Activated CD4-positive, alpha-beta T cell treated with anti-CD3 and anti-CD28 coated beads, Interleukin-2, amount 10 ng/mL, durations not matched to agents 24 days and 14 days (primary cell): Measurements from ENCODE around the gene BCL2L12. TPM values are rescaled to one million over a fixed set of nuclear protein-coding genes. Genes with fewer than 3 reads are reported as not detected.
A peak's percentile ranks its signal among the peaks of the same experiment; 100 is the strongest.

Source experiments
- DNase-seq: peaks from one replicate; pipeline ENCODE4 v3.0.0; 2022
- H3K27ac Mint-ChIP-seq: one replicate; pipeline ENCODE4 v1.8.0; 2022; ENCODE audit warnings: mild to moderate bottlenecking, mixed read lengths
- H3K27me3 Mint-ChIP-seq: one replicate; pipeline ENCODE4 v1.8.0; 2022; ENCODE audit warnings: mixed read lengths
- H3K36me3 Mint-ChIP-seq: one replicate; pipeline ENCODE4 v1.8.0; 2022; ENCODE audit warnings: low read depth, mild to moderate bottlenecking, mixed read lengths
- H3K4me1 Mint-ChIP-seq: one replicate; pipeline ENCODE4 v1.8.0; 2021; ENCODE audit warnings: mixed read lengths
- H3K4me3 Mint-ChIP-seq: one replicate; pipeline ENCODE4 v1.8.0; 2022; ENCODE audit warnings: mild to moderate bottlenecking, moderate library complexity, mixed read lengths
- H3K9me3 Mint-ChIP-seq: one replicate; pipeline ENCODE4 v1.8.0; 2021; ENCODE audit warnings: mixed read lengths
- intact Hi-C: fragments of 100-400 bp; cut with micrococcal nuclease; formaldehyde crosslinking; loops from one replicate; pipeline ENCODE4 v1.15.1; 2023
- total RNA-seq: library from RNA; stranded (reverse); gene quantifications from 2 replicates; pipeline ENCODE4 v1.2.3, GENCODE V29; 2022

Gene BCL2L12
- total RNA-seq, 1 donor from 2014 or later = 72.0 TPM

- intact Hi-C loops = no loop called here
- no peak for DNase-seq
Measured at GRCh38 chr19:49651820-49652550, 13.7 kb upstream of the BCL2L12 start.

DNA sequence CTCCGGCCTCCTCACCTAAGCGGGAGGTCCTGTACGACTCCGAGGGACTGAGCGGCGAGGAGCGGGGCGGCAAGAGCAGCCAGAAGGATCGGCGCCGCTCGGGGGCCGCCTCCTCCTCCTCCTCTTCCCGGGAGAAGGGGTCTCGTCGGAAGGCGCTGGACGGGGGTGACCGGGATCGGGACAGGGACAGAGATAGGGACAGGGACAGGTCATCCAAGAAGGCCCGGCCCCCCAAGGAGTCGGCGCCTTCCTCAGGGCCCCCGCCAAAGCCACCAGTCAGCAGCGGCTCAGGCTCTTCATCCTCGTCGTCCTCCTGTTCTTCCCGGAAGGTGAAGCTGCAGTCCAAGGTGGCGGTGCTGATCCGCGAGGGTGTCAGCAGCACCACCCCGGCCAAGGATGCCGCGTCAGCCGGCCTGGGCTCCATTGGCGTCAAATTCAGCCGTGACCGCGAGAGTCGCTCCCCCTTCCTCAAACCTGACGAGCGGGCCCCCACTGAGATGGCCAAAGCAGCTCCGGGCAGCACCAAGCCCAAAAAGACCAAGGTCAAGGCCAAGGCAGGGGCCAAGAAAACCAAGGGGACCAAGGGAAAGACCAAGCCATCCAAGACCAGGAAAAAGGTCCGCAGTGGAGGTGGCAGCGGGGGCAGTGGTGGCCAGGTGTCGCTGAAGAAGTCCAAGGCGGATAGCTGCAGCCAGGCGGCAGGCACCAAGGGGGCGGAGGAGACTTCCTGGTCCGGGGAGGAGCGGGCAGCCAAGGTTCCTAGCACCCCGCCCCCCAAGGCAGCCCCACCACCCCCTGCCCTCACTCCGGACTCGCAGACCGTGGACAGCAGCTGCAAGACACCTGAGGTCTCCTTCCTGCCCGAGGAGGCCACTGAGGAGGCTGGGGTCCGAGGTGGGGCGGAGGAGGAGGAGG is 12.9 kb upstream of the BCL2L12 start:
- no peaks in the 10 kb centered on the region for H3K9me3 Mint-ChIP-seq

More at GRCh38 chr19:49651820-49652550, 13.7 kb upstream of the BCL2L12 start:
- Mint-ChIP-seq H3K9me3 (no peaks in the 10 kb centered on the region), H3K4me3 (no peak overlapping the region), H3K36me3 (peaks cover 44% of the 10 kb centered on the region), H3K27me3 (no peaks in the 10 kb centered on the region), H3K4me1 (no peaks in the 10 kb centered on the region), H3K27ac (no peak overlapping the region)

DNA sequence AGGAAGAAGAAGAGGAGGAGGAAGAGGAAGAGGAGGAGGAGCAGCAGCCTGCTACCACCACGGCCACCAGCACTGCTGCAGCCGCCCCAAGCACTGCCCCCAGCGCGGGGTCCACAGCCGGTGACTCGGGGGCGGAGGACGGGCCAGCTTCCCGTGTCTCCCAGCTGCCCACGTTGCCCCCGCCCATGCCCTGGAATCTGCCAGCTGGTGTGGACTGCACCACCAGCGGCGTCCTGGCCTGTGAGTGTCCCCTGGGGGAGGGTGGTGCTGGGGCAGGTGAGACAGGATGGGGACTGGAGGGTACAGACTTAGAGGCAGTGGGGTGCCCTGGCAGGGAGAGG is 12.3 kb upstream of the BCL2L12 start:
- Mint-ChIP-seq H3K27me3 (no peaks in the 10 kb centered on the region), H3K4me1 (peaks cover 1% of the 10 kb centered on the region), H3K9me3 (no peaks in the 10 kb centered on the region), H3K27ac (no peak overlapping the region), H3K36me3 (peaks cover 45% of the 10 kb centered on the region), H3K4me3 (no peak overlapping the region)
- intact Hi-C loops = no loop called here
- DNase-seq = no peak

More for the DNA sequence above, 12.9 kb upstream of the BCL2L12 start:
- Mint-ChIP-seq H3K27ac (no peak overlapping the region), H3K36me3 (peaks cover 46% of the 10 kb centered on the region), H3K27me3 (no peaks in the 10 kb centered on the region), H3K4me3 (no peak overlapping the region), H3K4me1 (peaks cover 1% of the 10 kb centered on the region)
- intact Hi-C loops = no loop called here
- DNase-seq = no peak

GRCh38 chr19:49654581-49654980 is 11.2 kb upstream of the BCL2L12 start:
- Mint-ChIP-seq H3K36me3 (peaks cover 47% of the 10 kb centered on the region), H3K4me3 (no peak overlapping the region), H3K27ac (no peak overlapping the region), H3K4me1 (peaks cover 1% of the 10 kb centered on the region), H3K27me3 (no peaks in the 10 kb centered on the region), H3K9me3 (no peaks in the 10 kb centered on the region)
- intact Hi-C loops = no loop called here
- DNase-seq = no peak

DNA sequence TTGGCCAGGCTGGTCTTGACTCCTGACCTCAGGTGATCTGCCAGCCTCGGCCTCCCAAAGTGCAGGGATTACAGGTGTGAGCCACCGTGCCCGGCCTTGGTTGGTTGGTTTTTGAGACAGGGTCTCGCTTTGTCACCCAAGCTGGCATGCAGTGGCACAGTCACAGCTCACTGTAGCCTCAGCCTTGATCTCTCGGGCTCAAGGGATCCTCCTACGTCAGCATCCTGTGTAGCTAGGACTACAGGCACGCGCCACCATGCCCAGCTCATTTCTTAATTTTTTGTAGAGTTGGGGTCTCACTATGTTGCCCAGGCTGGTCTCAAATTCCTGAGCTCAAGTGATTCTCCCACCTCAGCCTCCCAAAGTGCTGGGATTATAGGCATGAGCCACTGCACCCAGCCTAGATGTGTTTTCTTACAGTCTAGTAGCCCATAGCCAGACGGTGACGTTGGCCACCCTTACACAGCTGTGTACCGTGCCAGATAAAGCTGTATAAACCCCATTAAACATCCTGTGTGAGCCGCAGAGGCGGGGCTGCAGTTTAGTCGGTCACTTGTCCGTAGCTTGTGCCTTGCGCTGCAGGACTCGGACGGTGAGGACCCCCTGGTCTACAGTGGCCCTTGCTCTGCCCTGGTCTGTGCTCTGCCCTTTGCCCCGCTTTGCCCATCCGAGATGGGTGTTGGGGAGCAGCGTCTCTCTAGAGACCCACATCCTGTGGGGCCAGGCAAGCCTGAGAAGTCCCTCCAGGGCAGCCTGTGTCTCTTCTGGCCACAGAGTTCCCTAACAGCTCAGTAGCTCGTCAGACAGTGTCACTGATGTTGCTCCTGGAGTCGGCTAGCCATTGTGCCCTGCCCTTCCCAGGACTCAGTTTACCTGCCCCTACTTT is 9.9 kb upstream of the BCL2L12 start:
- Mint-ChIP-seq H3K9me3 (no peaks in the 10 kb centered on the region), H3K4me1 (peaks cover 5% of the 10 kb centered on the region), H3K27me3 (no peaks in the 10 kb centered on the region), H3K36me3 (peaks cover 55% of the 10 kb centered on the region), H3K4me3 (no peak overlapping the region), H3K27ac (no peak overlapping the region)
- no peak for DNase-seq
- intact Hi-C loops = no loop called here

DNA sequence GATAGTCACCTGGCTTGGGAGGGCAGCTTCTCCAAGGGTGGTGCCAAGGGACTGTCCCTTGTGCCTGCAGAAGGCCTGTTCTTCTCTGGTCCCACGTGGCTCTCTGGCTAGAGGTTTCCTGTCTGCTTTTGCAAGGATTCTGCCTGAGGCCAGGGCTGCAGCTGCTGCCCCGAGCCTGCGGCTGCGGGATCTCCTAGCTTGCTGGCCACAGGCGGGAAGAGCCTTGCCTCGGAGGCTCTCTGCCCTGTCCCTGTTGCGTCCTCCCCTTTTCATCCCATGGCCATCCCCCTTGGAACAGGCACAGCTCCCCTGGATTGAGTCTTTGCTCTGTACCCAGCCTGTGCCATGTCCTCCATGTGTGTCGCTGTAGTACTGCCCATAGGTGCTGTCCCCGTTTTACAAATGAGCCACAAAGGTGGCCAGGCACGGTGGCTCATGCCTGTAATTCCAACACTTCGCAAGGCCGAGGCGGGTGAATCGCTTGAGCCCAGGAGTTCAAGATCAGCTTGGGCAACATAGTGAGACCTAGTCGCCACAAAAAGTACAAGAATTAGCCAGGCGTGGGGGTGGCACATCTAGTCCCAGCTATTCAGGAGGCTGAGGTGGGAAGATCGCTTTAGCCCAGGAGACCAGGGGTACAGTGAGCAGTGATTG is 9.2 kb upstream of the BCL2L12 start:
- Mint-ChIP-seq H3K27ac (no peak overlapping the region), H3K4me1 (peaks cover 5% of the 10 kb centered on the region), H3K36me3 (peaks cover 53% of the 10 kb centered on the region), H3K9me3 (no peaks in the 10 kb centered on the region), H3K4me3 (no peak overlapping the region), H3K27me3 (no peaks in the 10 kb centered on the region)
- intact Hi-C loops = no loop called here
- DNase-seq = no peak

DNA sequence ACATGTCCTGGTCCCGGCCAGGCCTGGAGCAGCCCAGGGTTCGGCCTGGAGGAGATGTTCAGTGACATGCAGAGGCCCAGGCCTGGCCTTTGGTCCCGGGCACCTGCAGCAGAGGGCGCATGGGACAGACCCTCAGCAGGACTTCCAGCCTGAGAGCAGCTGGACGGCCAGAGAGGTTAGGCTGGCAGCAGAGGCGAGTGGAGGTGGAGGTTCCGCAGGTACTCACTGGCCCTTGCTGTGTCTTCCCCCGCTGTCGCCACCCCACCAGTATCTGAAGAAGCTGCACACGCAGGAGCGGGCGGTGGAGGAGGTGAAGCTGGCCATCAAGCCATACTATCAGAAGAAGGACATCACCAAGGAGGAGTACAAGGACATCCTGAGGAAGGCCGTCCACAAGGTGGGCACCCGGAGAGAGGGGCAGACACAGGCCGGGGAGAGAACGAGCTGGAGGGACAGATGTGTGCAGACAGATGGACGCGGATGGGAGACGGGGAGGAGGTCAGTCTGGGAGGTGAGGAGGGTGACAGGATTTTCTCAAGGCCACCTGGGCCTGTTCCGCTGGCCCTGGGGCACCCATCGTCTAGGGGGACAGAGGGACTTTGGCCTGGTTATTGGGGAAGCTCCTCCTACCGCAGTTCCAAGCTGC is 8.1 kb upstream of the BCL2L12 start:
- DNase-seq = no peak
- Mint-ChIP-seq H3K27ac (no peak overlapping the region), H3K27me3 (no peaks in the 10 kb centered on the region), H3K4me1 (peaks cover 5% of the 10 kb centered on the region), H3K4me3 (no peak overlapping the region), H3K9me3 (no peaks in the 10 kb centered on the region), H3K36me3 (peaks cover 56% of the 10 kb centered on the region)
- intact Hi-C loops = no loop called here

DNA sequence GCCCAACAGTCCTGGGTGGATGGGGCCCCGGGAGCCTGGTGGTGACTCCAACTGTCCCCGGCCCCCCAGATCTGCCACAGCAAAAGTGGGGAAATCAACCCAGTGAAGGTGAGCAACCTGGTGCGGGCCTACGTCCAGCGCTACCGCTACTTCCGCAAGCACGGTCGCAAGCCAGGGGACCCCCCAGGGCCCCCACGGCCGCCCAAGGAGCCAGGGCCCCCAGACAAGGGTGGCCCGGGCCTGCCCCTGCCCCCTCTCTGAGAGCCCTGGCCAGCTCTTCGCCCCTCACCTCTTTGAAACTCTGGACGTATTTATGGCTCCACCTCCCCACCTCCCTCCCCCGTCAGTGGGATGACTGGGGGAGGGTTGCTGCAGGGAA is 7.6 kb upstream of the BCL2L12 start:
- intact Hi-C loops = no loop called here
- DNase-seq = no peak
- no peak overlapping the region for H3K27ac Mint-ChIP-seq
- H3K27me3 Mint-ChIP-seq = no peaks in the 10 kb centered on the region
- peaks cover 56% of the 10 kb centered on the region for H3K36me3 Mint-ChIP-seq
- H3K4me1 Mint-ChIP-seq = peaks cover 9% of the 10 kb centered on the region
- H3K9me3 Mint-ChIP-seq = no peaks in the 10 kb centered on the region
- H3K4me3 Mint-ChIP-seq = no peak overlapping the region

DNA sequence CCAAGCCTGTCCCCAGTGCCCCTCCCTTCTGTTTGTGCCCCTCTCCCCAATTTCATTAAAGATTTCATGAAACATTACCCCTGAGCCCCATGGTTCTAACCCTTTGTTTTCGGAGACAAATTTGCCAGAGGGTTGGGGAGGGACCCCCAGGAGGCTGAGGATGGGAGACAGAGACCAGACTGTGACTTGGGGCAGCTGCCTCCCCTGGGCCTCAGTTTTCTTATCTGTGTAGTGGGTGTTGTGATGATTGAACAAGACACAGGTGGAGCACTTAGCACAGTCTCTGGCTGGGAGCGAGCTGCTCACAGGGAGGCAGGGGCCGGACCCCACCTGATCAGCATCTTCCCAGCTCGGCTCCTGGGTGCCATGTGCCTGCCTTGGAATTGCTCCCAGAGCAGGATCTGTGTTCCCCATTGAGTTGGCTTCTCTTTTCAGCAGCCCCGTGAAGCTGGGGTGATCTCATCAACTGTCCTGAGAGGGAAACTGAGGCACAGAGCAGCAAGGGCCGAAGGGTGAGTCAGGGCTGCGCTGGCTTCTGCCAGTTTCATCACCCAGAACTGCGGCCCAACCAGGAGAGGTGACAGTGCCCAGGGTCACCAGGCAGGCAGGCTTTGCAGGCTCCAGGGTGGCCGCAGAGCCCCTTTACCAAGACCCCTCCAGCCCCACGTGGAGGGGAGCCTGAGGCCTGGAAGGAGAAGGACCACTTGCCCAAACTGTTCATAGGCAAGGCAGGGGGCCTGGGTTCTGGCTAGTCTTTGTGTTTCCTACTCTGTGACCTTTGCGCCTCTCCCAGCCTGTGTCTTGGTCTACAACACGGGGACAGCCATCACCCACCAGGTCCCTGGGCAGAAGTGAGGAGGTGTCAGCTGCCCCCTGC is 6.9 kb upstream of the BCL2L12 start:
- Mint-ChIP-seq H3K4me1 (peaks cover 13% of the 10 kb centered on the region), H3K27me3 (no peaks in the 10 kb centered on the region), H3K27ac (no peak overlapping the region), H3K4me3 (no peak overlapping the region), H3K36me3 (peaks cover 55% of the 10 kb centered on the region), H3K9me3 (no peaks in the 10 kb centered on the region)
- no peak for DNase-seq
- intact Hi-C loops = no loop called here

- intact Hi-C loops = loop anchor here (10.0 kb wide), 1 partner anchor 1026 kb away; the partner anchor contains the start of gene DBP
- no peak overlapping the region for H3K27ac Mint-ChIP-seq
- H3K4me3 Mint-ChIP-seq = no peak overlapping the region
- peaks cover 24% of the 10 kb centered on the region for H3K4me1 Mint-ChIP-seq
- H3K27me3 Mint-ChIP-seq = no peaks in the 10 kb centered on the region
- no peaks in the 10 kb centered on the region for H3K9me3 Mint-ChIP-seq
- no peak for DNase-seq
- H3K36me3 Mint-ChIP-seq = peaks cover 47% of the 10 kb centered on the region
Measured at GRCh38 chr19:49660338-49660961, 5.3 kb upstream of the BCL2L12 start.

DNA sequence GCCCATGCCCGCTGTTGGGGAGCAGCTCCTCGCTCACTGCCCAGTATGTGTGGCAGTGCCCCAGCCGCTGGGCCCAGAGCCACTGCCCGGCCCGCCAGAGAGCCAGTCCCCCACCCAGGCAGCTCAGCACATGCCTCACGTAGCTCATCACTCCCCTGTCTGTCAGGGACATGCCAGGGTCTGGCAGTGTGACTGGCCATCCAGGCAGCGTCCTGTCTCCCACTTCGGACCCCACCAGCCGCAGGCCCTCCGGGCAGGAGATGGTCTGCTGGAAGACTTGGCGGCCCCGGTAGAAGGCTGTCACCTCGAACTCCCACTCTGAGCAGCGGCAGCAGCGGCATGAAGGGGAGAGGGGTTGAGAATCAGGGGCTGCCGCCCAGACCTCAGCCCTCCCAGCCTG is 3.7 kb upstream of the BCL2L12 start:
- Mint-ChIP-seq H3K36me3 (peaks cover 47% of the 10 kb centered on the region), H3K4me1 (peaks cover 33% of the 10 kb centered on the region)
- intact Hi-C loops = loop anchor here (10.0 kb wide), 1 partner anchor 1027 kb away; the partner anchor contains the start of gene DBP

DNA sequence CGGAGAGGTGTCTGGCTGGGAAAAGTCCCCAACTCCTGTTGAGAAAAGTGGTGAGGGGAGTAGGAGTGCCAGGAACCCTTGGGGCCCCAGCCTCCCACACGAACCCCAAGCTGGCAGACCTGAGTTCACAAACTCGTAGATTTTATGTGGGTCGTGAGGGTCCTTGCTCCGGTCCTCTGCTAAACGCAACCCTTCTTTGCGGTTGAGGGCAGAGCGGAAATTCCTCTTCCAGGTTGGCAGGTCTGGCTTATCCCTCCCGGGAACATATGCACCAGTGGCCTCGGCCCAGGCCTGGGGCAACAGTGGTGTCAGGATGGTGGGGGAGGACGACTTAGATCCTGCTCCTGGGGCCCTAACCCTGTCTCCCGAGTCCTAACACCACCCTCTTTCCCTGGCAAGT is 2.5 kb upstream of the BCL2L12 start:
- peak; percentile 57 for DNase-seq
- H3K27me3 Mint-ChIP-seq = no peaks in the 10 kb centered on the region
- intact Hi-C loops = loop anchor here (10.0 kb wide), 1 partner anchor 1028 kb away; the partner anchor contains the start of gene DBP
- H3K9me3 Mint-ChIP-seq = no peaks in the 10 kb centered on the region
- peak overlapping the region; percentile 97 for H3K4me3 Mint-ChIP-seq
- H3K4me1 Mint-ChIP-seq = peaks cover 37% of the 10 kb centered on the region
- peak overlapping the region; percentile 95 for H3K27ac Mint-ChIP-seq
- H3K36me3 Mint-ChIP-seq = peaks cover 40% of the 10 kb centered on the region

More for the DNA sequence above, 3.7 kb upstream of the BCL2L12 start:
- DNase-seq = no peak
- no peaks in the 10 kb centered on the region for H3K9me3 Mint-ChIP-seq
- H3K27ac Mint-ChIP-seq = no peak overlapping the region
- H3K4me3 Mint-ChIP-seq = no peak overlapping the region
- H3K27me3 Mint-ChIP-seq = no peaks in the 10 kb centered on the region
